Heart left ventricle (tissue), 13 donors: ENCODE results near the gene CDH23.

Source experiments
- POLR2A ChIP-seq, 2 donors: fragments of 450-650 bp; IDR thresholded peaks; one replicate each; pipeline ENCODE4 v1.6.1; 2017; ENCODE audit warnings: antibody characterized with exemption in 2 of 2, mild to moderate bottlenecking in 2 of 2, moderate library complexity in 2 of 2
- TF ChIP-seq, protein P1 (sequence below), 12 donors: fragments of 200-600 bp; sonication (generic) in 4 of 12; IDR thresholded peaks; one replicate each; pipeline versions ENCODE4 v1.5.0 to v1.8.0; 2018 to 2022; ENCODE audit warnings: antibody characterized with exemption in 12 of 12, mild to moderate bottlenecking in 5 of 12
- donor health status: ischemic (EF 13 %, LVEDD 7.1; RV severe dilation, severe dysfunction).
- donor health status: DM: no; HTN: yes; CAD: no.
- donor health status: DM: no; HTN: no; CAD: no.
- donor health status: ischemic (EF 25% LVEDD 6.9; RV normal size, moderate dysfunction).
- donor health status: ischemic (EF 25% LVEDD 5.7; RV mildly dilated, moderate dysfunction).
- donor health status: ischemic (EF 35%, LVEDD 5.7; RV mildly dilated, moderate dysfunction).
- donor health status: nonischemic (EF 11% LVEDD 7.7; RV severe dilation, severe dysfunction).
- donor health status: DM: yes; HTN: yes; CAD: no.
- donor health status: PGD.
- donor health status: ischemic (EF 29% LVEDD 5.4; RV normal size, mild dysfunction).
- donor health status: nonischemic (EF 23%, LVEDD 6.1; RV moderate dilation, normal function).

DNA sequence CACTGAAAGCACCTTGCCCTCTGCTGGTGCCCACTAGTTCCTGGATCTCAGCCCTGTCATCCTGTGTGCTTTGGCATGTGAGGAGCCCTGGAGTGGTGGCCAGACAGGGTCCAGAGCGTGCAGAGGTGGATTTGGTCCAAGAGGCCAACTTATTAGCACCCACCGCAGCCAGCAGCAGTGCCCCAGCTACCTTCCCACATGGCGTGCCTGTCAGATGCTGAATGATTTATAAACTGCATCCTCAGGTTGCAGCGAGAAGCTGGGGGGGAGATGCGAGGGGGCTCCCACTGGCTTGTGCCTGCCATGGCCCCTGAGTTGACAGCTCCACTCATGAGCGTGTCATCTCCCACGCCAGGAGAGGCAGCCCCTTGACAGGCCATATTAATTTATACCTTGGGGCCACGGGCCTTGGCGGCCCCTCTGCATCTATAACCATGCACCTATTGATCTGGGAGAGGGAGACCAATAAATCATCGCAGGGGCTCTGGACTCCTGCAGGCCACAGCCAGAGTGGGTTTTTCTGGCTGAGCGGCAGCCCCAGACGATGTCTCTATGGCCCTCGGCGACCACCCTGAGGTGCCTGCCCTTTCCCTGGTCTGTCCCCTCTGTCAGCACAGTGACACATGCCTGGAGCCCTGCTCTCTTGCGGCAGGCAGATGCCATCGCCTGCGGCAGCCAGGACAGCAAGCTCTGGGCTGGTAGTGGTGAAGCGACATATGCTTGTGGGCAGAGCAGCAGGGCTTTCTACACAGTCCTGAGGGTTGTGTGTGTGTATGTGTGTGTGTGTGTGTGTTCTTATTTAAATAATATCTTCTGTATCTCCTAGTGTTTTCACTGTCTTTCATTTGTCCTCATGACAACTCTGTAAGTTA is 120.8 kb downstream of the CDH23 start:
- TF ChIP-seq, protein P1, sequence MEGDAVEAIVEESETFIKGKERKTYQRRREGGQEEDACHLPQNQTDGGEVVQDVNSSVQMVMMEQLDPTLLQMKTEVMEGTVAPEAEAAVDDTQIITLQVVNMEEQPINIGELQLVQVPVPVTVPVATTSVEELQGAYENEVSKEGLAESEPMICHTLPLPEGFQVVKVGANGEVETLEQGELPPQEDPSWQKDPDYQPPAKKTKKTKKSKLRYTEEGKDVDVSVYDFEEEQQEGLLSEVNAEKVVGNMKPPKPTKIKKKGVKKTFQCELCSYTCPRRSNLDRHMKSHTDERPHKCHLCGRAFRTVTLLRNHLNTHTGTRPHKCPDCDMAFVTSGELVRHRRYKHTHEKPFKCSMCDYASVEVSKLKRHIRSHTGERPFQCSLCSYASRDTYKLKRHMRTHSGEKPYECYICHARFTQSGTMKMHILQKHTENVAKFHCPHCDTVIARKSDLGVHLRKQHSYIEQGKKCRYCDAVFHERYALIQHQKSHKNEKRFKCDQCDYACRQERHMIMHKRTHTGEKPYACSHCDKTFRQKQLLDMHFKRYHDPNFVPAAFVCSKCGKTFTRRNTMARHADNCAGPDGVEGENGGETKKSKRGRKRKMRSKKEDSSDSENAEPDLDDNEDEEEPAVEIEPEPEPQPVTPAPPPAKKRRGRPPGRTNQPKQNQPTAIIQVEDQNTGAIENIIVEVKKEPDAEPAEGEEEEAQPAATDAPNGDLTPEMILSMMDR (IDR thresholded peaks at IDR 0.05): no peak
- no peak for TF ChIP-seq POLR2A (IDR thresholded peaks at IDR 0.05)
